ENCODE results near the gene UFD1.

The UFD1 gene

GRCh38 chr22:19466848-19467752 lies 11.9 kb downstream of the UFD1 start:
- DNase-seq: no peak

- no peak for DNase-seq
Measured at GRCh38 chr22:19466126-19466716, 12.8 kb downstream of the UFD1 start.

DNA sequence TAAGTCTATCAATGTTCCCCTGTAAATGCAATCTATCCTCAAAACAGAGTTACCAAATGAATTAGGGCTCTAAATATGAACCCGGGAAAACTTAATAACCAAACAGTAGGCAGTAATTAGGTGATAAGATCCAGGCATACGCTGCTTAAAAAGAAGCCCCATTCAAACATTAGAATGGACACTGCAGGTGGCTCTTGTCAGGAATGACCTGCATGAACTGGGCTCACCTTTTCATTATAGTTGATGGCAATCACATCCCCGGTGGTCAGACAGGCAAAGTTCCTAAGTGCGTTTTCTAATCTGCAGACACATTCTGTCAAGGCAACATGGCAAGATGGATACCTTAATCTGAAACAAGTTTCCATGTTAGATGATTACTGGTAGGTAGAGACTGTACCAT lies 14.0 kb downstream of the UFD1 start:
- DNase-seq: no peak

DNA sequence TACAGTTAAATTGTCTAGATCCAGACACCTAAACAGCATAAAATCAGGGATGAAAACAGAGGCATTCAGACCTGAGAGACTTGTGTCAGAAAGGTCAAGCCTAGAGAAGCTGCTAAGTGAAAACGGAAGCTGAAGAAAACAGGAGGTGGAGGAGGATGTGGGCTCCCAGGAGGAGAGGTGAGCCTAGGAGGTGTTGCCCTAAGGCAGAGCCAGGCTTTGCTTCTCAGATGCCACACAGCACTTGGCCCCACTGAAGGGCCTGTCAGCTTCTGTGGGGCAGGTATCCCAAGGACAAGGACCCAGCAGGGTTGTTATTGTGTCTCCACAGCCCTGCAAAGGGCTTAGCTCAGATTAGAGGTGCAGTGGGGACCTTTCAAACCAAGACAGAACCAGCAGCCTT lies 14.4 kb downstream of the UFD1 start:
- no peak for DNase-seq

DNA sequence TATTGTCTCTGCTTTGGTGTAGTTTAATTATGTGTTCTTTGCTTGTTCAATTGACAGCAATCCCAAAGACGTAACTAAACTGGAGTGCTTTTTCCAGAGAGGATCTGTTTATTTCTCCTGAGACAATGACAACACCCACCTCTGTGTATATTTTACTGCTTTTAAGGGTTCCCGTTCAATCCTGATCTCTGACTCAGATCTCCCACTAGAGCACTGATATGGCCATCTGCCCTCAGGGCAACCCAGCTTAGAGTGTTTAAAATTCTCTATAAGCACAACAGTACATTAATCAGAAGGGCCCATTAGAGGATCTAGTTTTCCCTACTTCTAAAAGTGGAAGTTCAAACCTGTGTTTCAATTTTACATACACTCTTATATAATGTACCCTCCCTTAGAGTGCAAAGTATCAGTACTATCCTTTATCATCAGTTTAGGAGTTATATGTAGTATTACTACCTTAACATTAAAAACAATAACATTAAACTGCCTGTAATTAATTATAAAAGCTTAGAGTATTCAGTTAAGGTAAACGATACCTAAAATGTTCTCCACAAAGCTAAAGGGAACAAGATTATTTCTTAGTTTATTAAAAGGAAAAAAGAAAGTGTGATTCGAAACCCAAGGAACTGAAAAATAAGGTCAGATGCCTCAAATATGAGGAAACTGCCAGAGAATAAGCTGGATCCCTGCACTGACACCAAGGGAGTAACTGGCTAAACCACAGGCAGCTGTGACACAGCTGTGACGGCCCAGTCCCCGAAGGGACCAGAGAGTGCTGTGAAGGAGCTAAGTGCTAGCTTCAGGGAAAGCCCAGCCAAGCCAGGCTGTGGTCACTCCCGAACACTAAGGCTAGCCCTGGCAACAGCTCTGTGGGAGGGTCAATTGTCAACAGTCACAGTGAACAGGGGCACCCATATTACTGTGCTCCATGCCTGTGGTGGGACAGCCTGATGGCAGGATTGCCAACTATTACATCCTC lies 15.2 kb downstream of the UFD1 start:
- no peak for DNase-seq

DNA sequence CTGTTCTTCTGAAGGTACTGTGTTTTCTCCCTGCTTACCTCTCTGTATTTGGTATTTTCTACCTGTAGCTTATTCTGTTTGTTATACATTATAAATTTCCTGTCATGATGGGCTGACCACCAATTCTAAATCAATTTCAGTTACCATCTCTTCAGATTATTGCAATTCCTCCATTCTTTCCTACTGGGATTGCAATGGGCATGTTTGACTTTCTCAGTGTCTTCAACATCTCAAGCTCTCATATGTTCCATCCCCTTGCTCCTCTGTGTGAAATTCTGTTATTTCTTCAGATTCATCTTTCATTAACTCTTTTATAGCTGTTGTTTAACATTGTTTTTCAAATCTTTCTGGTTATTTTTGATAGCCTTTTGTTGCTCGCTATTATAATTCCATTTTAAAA lies 16.0 kb downstream of the UFD1 start:
- DNase-seq: no peak

DNA sequence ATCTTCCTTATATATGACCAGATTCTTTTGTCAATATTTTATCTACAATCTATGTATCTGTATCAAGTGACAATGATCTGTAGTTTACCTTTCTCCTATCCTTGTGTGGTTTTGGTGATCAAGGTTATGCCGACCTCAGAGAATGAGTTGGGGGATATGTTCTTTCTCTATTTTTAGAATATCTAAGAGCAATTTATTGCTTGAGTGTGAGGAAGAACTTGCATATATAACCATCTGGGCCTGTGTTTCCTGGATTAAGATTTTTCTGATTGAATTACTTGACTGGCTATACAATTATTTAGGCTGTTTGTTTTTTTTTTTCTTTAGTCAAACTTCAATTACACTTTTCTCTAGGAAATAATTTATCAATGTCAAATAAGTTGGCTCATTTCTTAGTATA lies 17.5 kb downstream of the UFD1 start:
- no peak for DNase-seq

DNA sequence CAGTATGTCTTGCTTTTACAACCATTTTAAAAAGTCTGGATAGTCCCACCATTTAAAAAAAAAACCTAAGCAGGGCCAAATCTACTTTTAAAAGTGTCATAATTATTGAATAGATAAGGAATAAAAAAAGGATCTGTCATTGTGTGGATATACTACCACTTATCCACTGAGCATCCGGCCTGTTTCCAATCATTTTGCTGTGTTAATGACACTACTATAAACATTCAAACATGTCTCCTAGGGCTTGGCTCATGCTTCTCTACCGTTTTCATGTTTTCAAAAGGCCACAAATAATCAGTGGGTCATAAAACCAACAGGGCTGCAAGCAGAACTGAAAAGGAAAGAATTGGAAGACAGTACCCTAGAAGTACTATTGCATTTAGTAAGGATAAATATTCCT lies 19.0 kb downstream of the UFD1 start:
- no peak for DNase-seq

- DNase-seq: no peak
Measured at GRCh38 chr22:19457828-19458428, 21.1 kb downstream of the UFD1 start.

GRCh38 chr22:19456541-19456940 lies 22.5 kb downstream of the UFD1 start:
- no peak for DNase-seq

DNA sequence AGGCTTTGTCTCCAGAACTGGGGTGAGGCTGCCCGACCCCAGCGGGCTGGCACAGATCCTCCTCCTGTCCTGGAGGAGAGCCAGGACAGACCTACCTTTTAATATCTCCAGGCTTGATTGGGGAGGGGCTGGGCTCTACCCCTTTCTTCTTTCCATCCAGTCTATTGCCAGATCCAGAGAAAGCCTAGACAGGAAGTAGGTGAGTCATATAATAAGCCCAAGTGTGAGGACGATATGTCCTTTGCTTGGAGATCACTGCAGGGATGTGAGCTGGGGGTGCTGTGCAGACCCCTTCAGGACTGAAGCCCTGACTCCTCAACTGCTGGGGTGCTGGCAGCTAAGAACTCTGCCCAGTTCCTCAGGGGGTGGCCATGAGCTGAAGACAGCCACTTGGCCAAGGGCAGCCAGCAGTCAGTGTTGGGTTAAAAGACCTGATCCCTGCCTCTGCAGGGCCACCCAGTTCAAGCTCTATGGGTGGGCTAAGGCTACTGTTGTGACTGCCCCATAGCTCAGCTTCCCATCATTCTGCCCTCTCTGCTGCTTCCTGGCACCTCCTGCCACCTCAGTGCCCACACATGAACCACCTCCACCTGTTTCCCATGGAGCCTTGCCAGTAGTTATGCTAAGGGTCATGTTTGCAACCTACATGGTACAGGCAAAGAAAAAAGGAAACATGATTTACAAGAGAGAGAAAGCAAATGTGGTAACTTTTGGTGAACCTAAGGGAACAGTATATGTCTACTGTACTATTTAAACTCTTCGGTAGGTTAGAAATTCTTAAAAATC lies 23.2 kb downstream of the UFD1 start:
- DNase-seq: no peak

- no peak for DNase-seq
Measured at GRCh38 chr22:19455033-19455432, 24.0 kb downstream of the UFD1 start.

DNA sequence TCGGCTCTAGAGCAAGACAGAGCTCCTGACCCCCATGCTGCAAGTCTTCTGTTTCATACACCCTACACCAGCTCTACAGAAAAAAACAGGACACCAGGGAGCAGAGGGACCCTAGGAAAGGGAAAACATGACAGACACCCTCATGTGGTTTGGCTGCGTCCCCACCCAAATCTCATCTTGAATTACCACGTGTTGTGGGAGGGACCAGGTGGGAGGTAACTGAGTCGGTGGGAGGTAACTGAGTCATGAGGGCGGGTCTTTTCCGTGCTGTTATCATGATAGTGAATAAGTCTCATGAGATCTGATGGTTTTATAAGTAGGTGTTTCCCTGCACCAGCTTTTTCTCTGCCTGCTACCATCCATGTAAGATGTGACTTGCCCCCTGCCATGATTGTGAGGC lies 24.8 kb downstream of the UFD1 start:
- DNase-seq: no peak

DNA sequence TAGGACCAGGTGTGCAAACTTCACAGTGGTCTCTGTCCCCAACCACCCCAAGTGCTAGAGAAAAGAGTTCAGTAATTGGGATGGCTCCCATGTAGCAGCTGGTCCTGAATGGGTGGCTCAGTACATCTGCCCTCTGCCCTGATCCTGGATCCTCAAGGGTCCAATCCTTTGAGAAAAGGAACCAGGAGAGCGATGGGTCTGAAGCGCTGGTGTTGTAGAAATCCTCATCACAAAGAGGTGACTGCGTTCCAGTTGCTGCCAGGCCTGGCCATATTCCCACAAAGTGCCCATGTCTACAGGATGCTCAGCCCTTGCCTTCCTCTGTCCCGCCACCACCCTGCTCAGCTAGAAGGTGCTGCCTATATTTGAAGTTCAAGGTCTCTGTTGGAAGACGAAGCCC lies 25.3 kb downstream of the UFD1 start:
- no peak for DNase-seq

DNA sequence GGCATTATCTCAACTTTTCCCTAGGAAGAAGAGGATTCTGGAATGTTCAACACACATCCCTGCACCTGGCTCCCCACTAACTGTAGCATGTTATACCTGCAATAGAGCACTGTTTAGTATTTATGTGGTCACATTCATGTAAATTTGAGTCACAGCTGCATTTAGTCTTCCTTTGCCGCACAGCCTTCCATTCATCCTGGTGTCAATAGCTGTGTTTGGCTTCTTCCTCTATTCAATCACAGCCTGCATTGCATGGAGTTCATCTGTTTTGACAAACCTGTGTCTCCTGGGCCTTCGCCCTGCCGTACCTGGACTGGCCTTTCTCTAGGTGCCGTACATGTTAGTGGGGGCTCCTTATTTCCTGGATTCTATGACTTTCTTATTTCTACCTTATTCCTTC lies 27.4 kb downstream of the UFD1 start:
- no peak for DNase-seq

DNA sequence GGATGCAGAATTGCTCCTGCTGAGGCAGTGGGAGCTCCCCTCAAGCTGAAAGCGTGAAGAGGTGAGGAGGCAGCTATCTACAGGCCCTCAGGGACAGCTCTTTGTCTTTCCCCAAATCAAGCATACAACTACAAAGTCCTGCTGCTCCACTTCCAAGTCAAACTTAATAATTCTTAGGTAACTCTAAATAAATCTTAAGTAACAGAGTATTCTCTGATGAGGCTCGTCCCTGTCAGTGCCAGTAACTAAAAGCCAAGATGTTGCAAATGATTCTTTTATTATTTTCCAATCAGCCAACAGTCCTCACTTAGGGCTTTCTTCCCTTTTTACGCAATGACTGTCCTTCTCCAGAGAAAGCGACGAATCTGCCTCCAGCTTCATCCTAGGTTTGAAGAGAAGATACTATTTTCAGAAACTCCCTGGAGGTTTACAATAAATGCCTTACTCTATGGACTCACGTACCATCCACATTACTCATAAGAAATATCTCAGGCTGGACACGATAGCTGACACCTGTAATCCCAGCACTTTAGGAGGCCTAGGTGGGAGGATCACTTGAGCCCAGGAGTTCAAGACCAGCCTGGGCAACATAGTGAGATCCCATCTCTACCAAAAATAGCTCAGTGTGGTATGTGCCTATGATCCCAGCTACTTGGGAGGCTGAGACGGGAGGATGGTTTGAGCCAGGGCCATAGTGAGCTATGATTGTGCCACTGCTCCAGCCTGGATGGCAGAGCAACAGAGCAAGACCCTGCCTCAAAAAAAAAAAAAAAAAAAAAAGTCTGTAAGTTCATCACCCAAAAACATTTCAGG lies 28.4 kb downstream of the UFD1 start:
- no peak for DNase-seq

- no peak for DNase-seq
Measured at GRCh38 chr22:19449422-19449767, 29.6 kb downstream of the UFD1 start.

GRCh38 chr22:19448739-19449421 lies 30.1 kb downstream of the UFD1 start:
- DNase-seq: no peak

GRCh38 chr22:19448076-19448607 lies 30.9 kb downstream of the UFD1 start:
- peak; percentile 3 for DNase-seq

DNA sequence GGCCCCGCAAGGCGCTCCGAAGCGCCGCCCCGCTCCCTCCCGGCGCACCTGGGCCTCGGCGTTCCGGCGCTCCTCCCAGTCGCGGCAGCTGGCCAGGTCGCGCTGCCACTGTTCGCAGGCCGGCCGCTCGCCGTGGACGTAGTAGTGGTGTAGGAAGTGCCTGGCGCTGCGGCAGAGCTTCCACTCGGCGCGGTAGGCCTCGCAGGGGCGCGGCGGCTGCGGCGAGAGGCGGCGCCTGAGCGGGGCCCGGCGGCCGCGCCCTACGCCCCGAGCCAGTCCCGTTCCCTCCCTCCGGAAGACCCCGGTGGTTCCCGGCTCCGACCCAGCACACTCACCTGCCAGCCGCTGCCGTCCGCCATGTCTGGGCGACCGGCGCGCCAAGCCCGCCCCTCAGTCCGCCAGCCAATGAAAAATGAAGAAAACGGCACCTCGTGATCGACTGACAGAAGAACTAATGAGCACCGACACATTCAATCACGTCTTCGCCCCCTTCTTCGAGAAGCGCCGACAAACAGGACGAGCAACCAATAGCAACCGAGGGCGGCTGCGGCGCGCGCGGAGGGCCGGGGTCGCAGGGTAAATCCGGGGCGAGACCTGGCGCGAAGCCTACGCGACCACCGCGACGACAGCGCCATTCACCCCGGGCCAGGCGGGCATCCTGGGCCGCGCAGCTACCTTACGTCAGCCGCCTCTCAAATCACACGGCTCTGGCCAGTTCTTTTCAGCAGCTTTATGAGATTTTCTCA lies 31.5 kb downstream of the UFD1 start, which contains the start of gene C22orf39:
Gene C22orf39, minus strand, starts transcription at position 382 of the 746 bp plus-strand sequence. Its CDS starts 23 bp downstream, at position 359.
- DNase-seq: peak; percentile 84
